Endothelial cell of umbilical vein (primary cell): Measurements from ENCODE around the gene RHEBL1. TPM values are rescaled to one million over a fixed set of nuclear protein-coding genes. Genes with fewer than 3 reads are reported as not detected.

Source experiments
- BruUV-seq: library from RNA; stranded (reverse); fragments of 400-500 nt; replicated peaks from 2 replicates; lab custom pipeline; 2021; lab: Mats Ljungman, UMichigan
- CTCF ChIA-PET: fragments of 300-600, 350-600 bp; sonication (Branson Sonifier 250); formaldehyde crosslinking; loops from one replicate; lab custom pipeline; 2021; ENCODE audit warnings: antibody characterized with exemption, inconsistent platforms; lab: Charles Lee
- POLR2A ChIA-PET: fragments of 300-600, 350-600 bp; sonication (Branson Sonifier 250); formaldehyde crosslinking; loops from one replicate; lab custom pipeline; 2021; ENCODE audit warnings: antibody characterized with exemption, inconsistent platforms; lab: Charles Lee
- DNase-seq: peaks from one replicate; pipeline ENCODE4 v3.0.0-alpha.2; 2011; ENCODE audit warnings: low read depth, low spot score
- FAIRE-seq: peaks from 2 replicates; lab custom pipeline; 2011; peaks lifted over from hg19 to GRCh38; lab: Jason Lieb, UNC
- H2AFZ ChIP-seq: 2 replicates; pipeline ENCODE4 v1.6.0; 2012; ENCODE audit warnings: low read depth, low read length, control low read depth, inconsistent platforms
- H3K27ac ChIP-seq: 2 replicates; pipeline ENCODE4 v1.5.1; 2011; ENCODE audit warnings: low read depth, mild to moderate bottlenecking, control low read depth, low read length, moderate library complexity; ENCODE audit not compliant: insufficient read depth
- H3K27me3 ChIP-seq, 2 experiments: 2 replicates each; pipeline versions ENCODE4 v1.6.0 to v1.6.1; 2011; ENCODE audit warnings: low read length in 2 of 2, mixed read lengths in 1 of 2; ENCODE audit not compliant: control insufficient read depth in 2 of 2, insufficient read depth in 2 of 2
- H3K36me3 ChIP-seq, 2 experiments: 2 replicates in 1 of 2; 3 replicates in 1 of 2; pipeline ENCODE4 v1.5.1; 2011; ENCODE audit warnings: low read length in 2 of 2, mild to moderate bottlenecking in 1 of 2, moderate library complexity in 1 of 2; ENCODE audit not compliant: control insufficient read depth in 2 of 2, insufficient read depth in 2 of 2; ENCODE audit errors: extremely low read depth in 1 of 2
- H3K4me1 ChIP-seq: 3 replicates; pipeline ENCODE4 v1.5.1; 2011; ENCODE audit warnings: mild to moderate bottlenecking, low read length; ENCODE audit not compliant: control insufficient read depth, insufficient read depth; ENCODE audit errors: extremely low read depth
- H3K4me2 ChIP-seq: 2 replicates; pipeline ENCODE4 v1.6.1; 2011; ENCODE audit warnings: low read length, control low read depth, mixed read lengths; ENCODE audit not compliant: insufficient read depth
- H3K4me3 ChIP-seq, 3 experiments: fragments of 200-600 bp in 1 of 3; sonication (generic), shearing (Covaris generic) in 1 of 3; replicated peaks in 1 of 3; 2 replicates each; pipeline ENCODE4 v1.5.1; 2011 to 2016; ENCODE audit warnings: control low read depth in 3 of 3, low read length in 3 of 3, mild to moderate bottlenecking in 2 of 3, inconsistent platforms in 1 of 3, low read depth in 1 of 3, moderate library complexity in 1 of 3; ENCODE audit not compliant: insufficient read depth in 1 of 3
- H3K79me2 ChIP-seq: 2 replicates; pipeline ENCODE4 v1.6.0; 2012; ENCODE audit warnings: low read length, inconsistent platforms; ENCODE audit not compliant: control insufficient read depth, insufficient read depth
- H3K9ac ChIP-seq: replicated peaks from 2 replicates; pipeline ENCODE3; 2011; ENCODE audit warnings: low read length, control low read depth; ENCODE audit not compliant: insufficient read depth; ENCODE audit errors: extremely low read depth
- H3K9me1 ChIP-seq: replicated peaks from 3 replicates; pipeline ENCODE4 v1.6.0; 2011; ENCODE audit warnings: mild to moderate bottlenecking, low read length; ENCODE audit not compliant: control insufficient read depth, insufficient read depth; ENCODE audit errors: extremely low read depth
- H3K9me3 ChIP-seq: replicated peaks from 2 replicates; pipeline ENCODE4 v1.5.1; 2012; ENCODE audit warnings: low read length, inconsistent platforms; ENCODE audit not compliant: control insufficient read depth, insufficient read depth
- H4K20me1 ChIP-seq: replicated peaks from 2 replicates; pipeline ENCODE3; 2011; ENCODE audit warnings: mild to moderate bottlenecking, low read length; ENCODE audit not compliant: control insufficient read depth, insufficient read depth; ENCODE audit errors: extremely low read depth
- EZH2 ChIP-seq: IDR thresholded peaks from 2 replicates; pipeline ENCODE4 v1.6.1; 2012; ENCODE audit warnings: borderline replicate concordance, low read depth, mild to moderate bottlenecking, moderate library complexity, low read length, inconsistent platforms; ENCODE audit not compliant: severe bottlenecking
- FOS ChIP-seq: IDR thresholded peaks from 2 replicates; pipeline ENCODE4 v1.6.1; 2011; ENCODE audit warnings: mild to moderate bottlenecking, low read length, moderate library complexity, borderline replicate concordance; ENCODE audit not compliant: insufficient read depth
- GATA2 ChIP-seq: IDR thresholded peaks from 2 replicates; pipeline ENCODE4 v1.7.0; 2011; ENCODE audit warnings: low read depth, mild to moderate bottlenecking, moderate library complexity, mixed read lengths, low read length; ENCODE audit not compliant: insufficient read length, insufficient read depth
- JUN ChIP-seq: IDR thresholded peaks from 2 replicates; pipeline ENCODE4 v1.6.1; 2011; ENCODE audit warnings: borderline replicate concordance, low read depth; ENCODE audit not compliant: insufficient read length, insufficient read depth
- MYC ChIP-seq: IDR thresholded peaks from one replicate; pipeline ENCODE4 v1.6.1; 2011; ENCODE audit warnings: mild to moderate bottlenecking, low read depth, low read length
- POLR2A ChIP-seq: IDR thresholded peaks from 2 replicates; pipeline ENCODE4 v1.6.1; 2012; ENCODE audit warnings: low read depth, mild to moderate bottlenecking, control low read depth, low read length
- POLR2AphosphoS5 ChIP-seq: IDR thresholded peaks from 2 replicates; pipeline ENCODE4 v1.6.1; 2012; ENCODE audit warnings: low read depth, mild to moderate bottlenecking, control low read depth, low read length, moderate library complexity; ENCODE audit not compliant: insufficient read depth
- dilution Hi-C: fragments of 300-500 bp; cut with MboI; formaldehyde crosslinking; loops from one replicate; pipeline ENCODE4 v1.15.0; 2019; ENCODE audit warnings: low sequenced_read_pairs; ENCODE audit not compliant: extremely low pct_ligation_motif_present
- intact Hi-C: fragments of 100-400 bp; cut with micrococcal nuclease; formaldehyde crosslinking; loops from one replicate; pipeline ENCODE4 v1.10.0; 2022
- polyA plus RNA-seq, 4 experiments: library from polyadenylated mRNA; depleted of rRNA in 3 of 4; stranded (reverse) in 3 of 4; unstranded in 1 of 4; fragments of >200 nt; gene quantifications; 2 replicates each; pipeline versions ENCODE4 v1.2.1 to v1.2.3, GENCODE V29; 2011 to 2012; ENCODE audit warnings: missing spikeins in 1 of 4
- total RNA-seq: library from RNA; stranded (reverse); gene quantifications from 2 replicates; pipeline ENCODE4 v1.2.3, GENCODE V29; 2021
- TF ChIP-seq, protein P1 (sequence below), 2 donors: IDR thresholded peaks; 1 replicate in 1 of 2; 2 replicates in 1 of 2; pipeline ENCODE4 v1.5.1; 2011; ENCODE audit warnings: low read length in 2 of 2, mild to moderate bottlenecking in 2 of 2, moderate library complexity in 2 of 2, control low read depth in 1 of 2, inconsistent platforms in 1 of 2, low read depth in 1 of 2; ENCODE audit not compliant: insufficient read depth in 1 of 2; ENCODE audit errors: extremely low read depth in 1 of 2
- TF ChIP-seq, protein P2 (sequence below): IDR thresholded peaks from 2 replicates; pipeline ENCODE4 v1.6.1; 2011; ENCODE audit not compliant: insufficient read depth, insufficient read length

Gene RHEBL1
- total and polyA plus RNA-seq, 2 donors (not counting 3 experiments of a cell fraction or from before 2014, with no cell fraction given), result 2.6 to 2.7 TPM

DNA sequence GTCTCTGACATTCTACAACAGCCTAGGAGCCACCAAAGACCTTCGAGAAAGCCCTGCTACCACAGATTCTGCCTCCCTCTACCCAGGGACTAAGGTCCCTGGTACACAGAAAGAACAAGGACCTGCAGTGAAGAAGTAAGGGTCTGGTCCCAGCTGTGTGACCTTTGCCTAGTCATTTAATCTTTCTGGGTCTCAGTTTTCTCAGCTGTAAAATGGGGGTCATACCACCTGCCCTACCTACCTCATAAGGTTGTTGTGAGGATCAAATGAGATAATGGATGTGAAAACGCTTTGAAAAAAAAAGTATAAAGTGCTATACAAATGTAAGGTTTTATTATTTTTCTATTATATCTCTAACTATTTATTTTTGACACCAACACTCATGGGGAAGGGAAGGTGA is 46.0 kb downstream of the RHEBL1 start:
- dilution Hi-C loops, result no loop called here
- H3K27me3 ChIP-seq, result no peaks in the 10 kb centered on the region
- BruUV-seq, result no TSS peak
- intact Hi-C loops, result no loop called here
- DNase-seq, result no peak
- ChIA-PET POLR2A (no interaction called here), CTCF (interaction anchor here (2.0 to 2.8 kb wide), 2 partner anchors 20 to 27 kb away, joined by 7 to 11 read pairs; no protein-coding TSS in a partner anchor)
- peaks cover 7% of the 10 kb centered on the region for H3K4me1 ChIP-seq
- H4K20me1 ChIP-seq, result no peaks in the 10 kb centered on the region
- H3K9me1 ChIP-seq, result no peaks in the 10 kb centered on the region
- H3K36me3 ChIP-seq, result peaks cover 26 to 55% of the 10 kb centered on the region in 2 experiments
- TF ChIP-seq MYC, result no peak
- TF ChIP-seq FOS, result no peak
- no peak for TF ChIP-seq POLR2AphosphoS5
- TF ChIP-seq GATA2, result no peak
- no peak for TF ChIP-seq POLR2A
- TF ChIP-seq JUN, result no peak
- TF ChIP-seq, protein P1, sequence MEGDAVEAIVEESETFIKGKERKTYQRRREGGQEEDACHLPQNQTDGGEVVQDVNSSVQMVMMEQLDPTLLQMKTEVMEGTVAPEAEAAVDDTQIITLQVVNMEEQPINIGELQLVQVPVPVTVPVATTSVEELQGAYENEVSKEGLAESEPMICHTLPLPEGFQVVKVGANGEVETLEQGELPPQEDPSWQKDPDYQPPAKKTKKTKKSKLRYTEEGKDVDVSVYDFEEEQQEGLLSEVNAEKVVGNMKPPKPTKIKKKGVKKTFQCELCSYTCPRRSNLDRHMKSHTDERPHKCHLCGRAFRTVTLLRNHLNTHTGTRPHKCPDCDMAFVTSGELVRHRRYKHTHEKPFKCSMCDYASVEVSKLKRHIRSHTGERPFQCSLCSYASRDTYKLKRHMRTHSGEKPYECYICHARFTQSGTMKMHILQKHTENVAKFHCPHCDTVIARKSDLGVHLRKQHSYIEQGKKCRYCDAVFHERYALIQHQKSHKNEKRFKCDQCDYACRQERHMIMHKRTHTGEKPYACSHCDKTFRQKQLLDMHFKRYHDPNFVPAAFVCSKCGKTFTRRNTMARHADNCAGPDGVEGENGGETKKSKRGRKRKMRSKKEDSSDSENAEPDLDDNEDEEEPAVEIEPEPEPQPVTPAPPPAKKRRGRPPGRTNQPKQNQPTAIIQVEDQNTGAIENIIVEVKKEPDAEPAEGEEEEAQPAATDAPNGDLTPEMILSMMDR (IDR thresholded peaks at IDR 0.05; ENCODE audit: extremely low read depth in 1 of 2, insufficient read depth in 1 of 2, low read depth in 1 of 2, low read length in 2 of 2), result no peak
- TF ChIP-seq EZH2, result no peak
- TF ChIP-seq, protein P2, sequence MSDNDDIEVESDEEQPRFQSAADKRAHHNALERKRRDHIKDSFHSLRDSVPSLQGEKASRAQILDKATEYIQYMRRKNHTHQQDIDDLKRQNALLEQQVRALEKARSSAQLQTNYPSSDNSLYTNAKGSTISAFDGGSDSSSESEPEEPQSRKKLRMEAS, result no peak
- H3K4me3 ChIP-seq, result no peak overlapping the region
- no peaks in the 10 kb centered on the region for H3K79me2 ChIP-seq
- FAIRE-seq, result no peak
- H3K27ac ChIP-seq, result no peak overlapping the region
- H3K9me3 ChIP-seq, result no peaks in the 10 kb centered on the region
- H2AFZ ChIP-seq, result no peak overlapping the region
- H3K9ac ChIP-seq, result no peak overlapping the region
- no peak overlapping the region for H3K4me2 ChIP-seq
